Activated naive CD8-positive, alpha-beta T cell treated with anti-CD3 and anti-CD28 coated beads for 36 hours (primary cell): ENCODE measurements around the gene SLC44A5. TPM values are rescaled to one million over a fixed set of nuclear protein-coding genes. Genes with fewer than 3 reads are reported as not detected.

Experiments used
- DNase-seq: peaks from one replicate; pipeline ENCODE4 v3.0.0; 2021
- H3K27ac Mint-ChIP-seq: one replicate; pipeline ENCODE4 v1.8.0; 2022; ENCODE audit warnings: mild to moderate bottlenecking, moderate library complexity, mixed read lengths
- H3K27me3 Mint-ChIP-seq: one replicate; pipeline ENCODE4 v1.8.0; 2022; ENCODE audit warnings: mild to moderate bottlenecking, mixed read lengths
- H3K36me3 Mint-ChIP-seq: one replicate; pipeline ENCODE4 v1.8.0; 2021; ENCODE audit warnings: mild to moderate bottlenecking, mixed read lengths
- H3K4me1 Mint-ChIP-seq: one replicate; pipeline ENCODE4 v1.8.0; 2021; ENCODE audit warnings: mixed read lengths
- H3K4me3 Mint-ChIP-seq: one replicate; pipeline ENCODE4 v1.8.0; 2022; ENCODE audit warnings: mild to moderate bottlenecking, moderate library complexity, mixed read lengths
- H3K9me3 Mint-ChIP-seq: one replicate; pipeline ENCODE4 v1.8.0; 2022; ENCODE audit warnings: mixed read lengths
- total RNA-seq, 2 experiments: library from RNA; stranded (reverse); gene quantifications; one replicate each; pipeline ENCODE4 v1.2.3, GENCODE V29; 2021

SLC44A5 gene
- total RNA-seq, 2 experiments from 2014 or later = 0.19 to 0.28 TPM

GRCh38 chr1:75554870-75555269, 56.0 kb downstream of the SLC44A5 start:
- Mint-ChIP-seq H3K27ac (no peak overlapping the region), H3K9me3 (peaks cover 4% of the 10 kb centered on the region), H3K36me3 (no peaks in the 10 kb centered on the region), H3K27me3 (peaks cover 10% of the 10 kb centered on the region), H3K4me3 (no peak overlapping the region), H3K4me1 (no peaks in the 10 kb centered on the region)
- DNase-seq = no peak

GRCh38 chr1:75554181-75554580, 56.7 kb downstream of the SLC44A5 start:
- no peaks in the 10 kb centered on the region for H3K36me3 Mint-ChIP-seq
- H3K27me3 Mint-ChIP-seq = peaks cover 10% of the 10 kb centered on the region
- no peak overlapping the region for H3K4me3 Mint-ChIP-seq
- peaks cover 4% of the 10 kb centered on the region for H3K9me3 Mint-ChIP-seq
- H3K4me1 Mint-ChIP-seq = no peaks in the 10 kb centered on the region
- no peak overlapping the region for H3K27ac Mint-ChIP-seq
- DNase-seq = no peak

GRCh38 chr1:75550559-75550958, 60.4 kb downstream of the SLC44A5 start:
- peaks cover 10% of the 10 kb centered on the region for H3K27me3 Mint-ChIP-seq
- H3K36me3 Mint-ChIP-seq = no peaks in the 10 kb centered on the region
- no peak overlapping the region for H3K27ac Mint-ChIP-seq
- peaks cover 4% of the 10 kb centered on the region for H3K9me3 Mint-ChIP-seq
- no peak for DNase-seq
- H3K4me1 Mint-ChIP-seq = no peaks in the 10 kb centered on the region
- H3K4me3 Mint-ChIP-seq = no peak overlapping the region

GRCh38 chr1:75548721-75549480, 62.0 kb downstream of the SLC44A5 start:
- Mint-ChIP-seq H3K27ac (no peak overlapping the region), H3K27me3 (peaks cover 7% of the 10 kb centered on the region), H3K4me1 (no peaks in the 10 kb centered on the region), H3K4me3 (no peak overlapping the region), H3K9me3 (no peaks in the 10 kb centered on the region), H3K36me3 (no peaks in the 10 kb centered on the region)
- DNase-seq = no peak

- H3K4me1 Mint-ChIP-seq = no peaks in the 10 kb centered on the region
- no peak overlapping the region for H3K27ac Mint-ChIP-seq
- DNase-seq = no peak
- H3K27me3 Mint-ChIP-seq = peaks cover 3% of the 10 kb centered on the region
- no peaks in the 10 kb centered on the region for H3K36me3 Mint-ChIP-seq
- H3K9me3 Mint-ChIP-seq = no peaks in the 10 kb centered on the region
- no peak overlapping the region for H3K4me3 Mint-ChIP-seq
These were observed 67.2 kb downstream of the SLC44A5 start for GRCh38 chr1:75543705-75544104.

- H3K9me3 Mint-ChIP-seq = no peaks in the 10 kb centered on the region
- H3K4me1 Mint-ChIP-seq = no peaks in the 10 kb centered on the region
- H3K36me3 Mint-ChIP-seq = no peaks in the 10 kb centered on the region
- no peak overlapping the region for H3K4me3 Mint-ChIP-seq
- peaks cover 3% of the 10 kb centered on the region for H3K27me3 Mint-ChIP-seq
- no peak overlapping the region for H3K27ac Mint-ChIP-seq
- DNase-seq = no peak
These were observed 67.9 kb downstream of the SLC44A5 start for GRCh38 chr1:75542818-75543570.

GRCh38 chr1:75539230-75540116, 71.4 kb downstream of the SLC44A5 start:
- Mint-ChIP-seq H3K4me1 (no peaks in the 10 kb centered on the region), H3K27me3 (no peaks in the 10 kb centered on the region), H3K27ac (no peak overlapping the region), H3K9me3 (no peaks in the 10 kb centered on the region), H3K4me3 (no peak overlapping the region), H3K36me3 (no peaks in the 10 kb centered on the region)
- DNase-seq = no peak

- no peaks in the 10 kb centered on the region for H3K9me3 Mint-ChIP-seq
- H3K27me3 Mint-ChIP-seq = peaks cover 5% of the 10 kb centered on the region
These were observed 77.8 kb downstream of the SLC44A5 start for GRCh38 chr1:75533085-75533484.

GRCh38 chr1:75531570-75531969, 79.3 kb downstream of the SLC44A5 start:
- Mint-ChIP-seq H3K36me3 (no peaks in the 10 kb centered on the region), H3K4me1 (no peaks in the 10 kb centered on the region), H3K27me3 (peaks cover 5% of the 10 kb centered on the region)

More at GRCh38 chr1:75533085-75533484, 77.8 kb downstream of the SLC44A5 start:
- Mint-ChIP-seq H3K4me1 (no peaks in the 10 kb centered on the region), H3K4me3 (no peak overlapping the region), H3K36me3 (no peaks in the 10 kb centered on the region), H3K27ac (no peak overlapping the region)
- no peak for DNase-seq

GRCh38 chr1:75529488-75529887, 81.4 kb downstream of the SLC44A5 start:
- no peak for DNase-seq
- Mint-ChIP-seq H3K36me3 (no peaks in the 10 kb centered on the region), H3K27ac (no peak overlapping the region), H3K4me1 (peaks cover 2% of the 10 kb centered on the region), H3K27me3 (peaks cover 9% of the 10 kb centered on the region), H3K4me3 (no peak overlapping the region), H3K9me3 (no peaks in the 10 kb centered on the region)

More at GRCh38 chr1:75531570-75531969, 79.3 kb downstream of the SLC44A5 start:
- H3K27ac Mint-ChIP-seq = no peak overlapping the region
- H3K9me3 Mint-ChIP-seq = no peaks in the 10 kb centered on the region
- no peak overlapping the region for H3K4me3 Mint-ChIP-seq
- DNase-seq = no peak

- Mint-ChIP-seq H3K27me3 (peaks cover 4% of the 10 kb centered on the region), H3K27ac (no peak overlapping the region), H3K4me3 (no peak overlapping the region), H3K36me3 (no peaks in the 10 kb centered on the region), H3K9me3 (peaks cover 1% of the 10 kb centered on the region), H3K4me1 (peaks cover 2% of the 10 kb centered on the region)
- no peak for DNase-seq
These were observed 82.9 kb downstream of the SLC44A5 start for GRCh38 chr1:75528001-75528400.

- Mint-ChIP-seq H3K27ac (no peak overlapping the region), H3K4me3 (no peak overlapping the region), H3K9me3 (peaks cover 1% of the 10 kb centered on the region), H3K4me1 (peaks cover 2% of the 10 kb centered on the region), H3K36me3 (no peaks in the 10 kb centered on the region), H3K27me3 (peaks cover 8% of the 10 kb centered on the region)
- no peak for DNase-seq
These were observed 88.5 kb downstream of the SLC44A5 start for GRCh38 chr1:75522389-75522788.

GRCh38 chr1:75521658-75522057, 89.3 kb downstream of the SLC44A5 start:
- no peak overlapping the region for H3K27ac Mint-ChIP-seq
- no peak overlapping the region for H3K4me3 Mint-ChIP-seq
- peaks cover 13% of the 10 kb centered on the region for H3K27me3 Mint-ChIP-seq
- no peak for DNase-seq
- no peaks in the 10 kb centered on the region for H3K36me3 Mint-ChIP-seq
- peaks cover 2% of the 10 kb centered on the region for H3K4me1 Mint-ChIP-seq
- H3K9me3 Mint-ChIP-seq = peaks cover 1% of the 10 kb centered on the region

GRCh38 chr1:75520862-75521475, 89.9 kb downstream of the SLC44A5 start:
- H3K9me3 Mint-ChIP-seq = peaks cover 1% of the 10 kb centered on the region
- H3K4me3 Mint-ChIP-seq = no peak overlapping the region
- peaks cover 11% of the 10 kb centered on the region for H3K27me3 Mint-ChIP-seq
- peaks cover under 1% of the 10 kb centered on the region for H3K4me1 Mint-ChIP-seq
- H3K36me3 Mint-ChIP-seq = no peaks in the 10 kb centered on the region
- no peak overlapping the region for H3K27ac Mint-ChIP-seq
- no peak for DNase-seq
